Tibial nerve (tissue), 4 donors: ENCODE results near the gene MARS1. TPM values are rescaled to one million over a fixed set of nuclear protein-coding genes. Genes with fewer than 3 reads are reported as not detected.
"Not testable (repeated sequence)": the region's sequence is repeated elsewhere in the genome, so short reads cannot be mapped to it uniquely, and the experiment has no call there.

Experiments
- DNase-seq, 2 donors: peaks; one replicate each; pipeline ENCODE4 v3.0.0-alpha.2; 2019; ENCODE audit warnings: low spot score in 2 of 2
- H3K27ac ChIP-seq, 4 donors: fragments of 200-600 bp; sonication (generic) in 3 of 4; one replicate each; pipeline ENCODE4 v1.5.1; 2017 to 2019; ENCODE audit warnings: mild to moderate bottlenecking in 1 of 4
- H3K27me3 ChIP-seq, 2 donors: fragments of 200-600 bp; sonication (generic) in 1 of 2; one replicate each; pipeline versions ENCODE4 v1.5.1 to v1.6.0; 2017 to 2019
- H3K36me3 ChIP-seq, 3 donors: fragments of 200-600 bp; sonication (generic); one replicate each; pipeline ENCODE4 v1.5.1; 2018 to 2019
- H3K4me1 ChIP-seq, 4 donors: fragments of 200-600 bp; sonication (generic) in 3 of 4; one replicate each; pipeline ENCODE4 v1.5.1; 2017 to 2019
- H3K4me3 ChIP-seq, 4 donors: fragments of 200-600 bp; sonication (generic) in 3 of 4; one replicate each; pipeline ENCODE4 v1.5.1; 2017 to 2019; ENCODE audit warnings: mild to moderate bottlenecking in 1 of 4, moderate library complexity in 1 of 4
- H3K9me3 ChIP-seq, 4 donors: fragments of 200-600 bp; sonication (generic) in 3 of 4; one replicate each; pipeline ENCODE4 v1.5.1; 2017 to 2019
- EP300 ChIP-seq, 2 donors: sonication (generic); formaldehyde crosslinking; IDR thresholded peaks; one replicate each; pipeline ENCODE4 v1.6.1; 2017; ENCODE audit warnings: antibody characterized with exemption in 2 of 2, mild to moderate bottlenecking in 1 of 2
- POLR2A ChIP-seq, 2 donors: fragments of 450-650 bp; IDR thresholded peaks; one replicate each; pipeline ENCODE4 v1.6.1; 2017; ENCODE audit warnings: antibody characterized with exemption in 2 of 2, mild to moderate bottlenecking in 2 of 2, moderate library complexity in 2 of 2
- WGBS, 2 donors: methylation state at CpG; one replicate each; pipeline ENCODE4 v1.1.5; 2018; 5-methylcytosine and 5-hydroxymethylcytosine counted together
- total RNA-seq, 4 donors: library from RNA; depleted of rRNA; stranded (reverse); fragments of >200 nt; gene quantifications; one replicate each; pipeline ENCODE4 v1.1.0, GENCODE V29; 2016
- TF ChIP-seq, protein P1 (sequence below), 5 experiments: fragments of 200-600 bp in 3 of 5; fragments of 450-650 bp in 2 of 5; sonication (generic) in 3 of 5; IDR thresholded peaks; one replicate each; pipeline ENCODE4 v1.5.1; 2016 to 2019; ENCODE audit warnings: antibody characterized with exemption in 5 of 5, mild to moderate bottlenecking in 3 of 5, moderate library complexity in 2 of 5

MARS1 gene
- total RNA-seq, 4 donors from 2014 or later, result 53.5 to 101 (median 74.2) TPM

DNA sequence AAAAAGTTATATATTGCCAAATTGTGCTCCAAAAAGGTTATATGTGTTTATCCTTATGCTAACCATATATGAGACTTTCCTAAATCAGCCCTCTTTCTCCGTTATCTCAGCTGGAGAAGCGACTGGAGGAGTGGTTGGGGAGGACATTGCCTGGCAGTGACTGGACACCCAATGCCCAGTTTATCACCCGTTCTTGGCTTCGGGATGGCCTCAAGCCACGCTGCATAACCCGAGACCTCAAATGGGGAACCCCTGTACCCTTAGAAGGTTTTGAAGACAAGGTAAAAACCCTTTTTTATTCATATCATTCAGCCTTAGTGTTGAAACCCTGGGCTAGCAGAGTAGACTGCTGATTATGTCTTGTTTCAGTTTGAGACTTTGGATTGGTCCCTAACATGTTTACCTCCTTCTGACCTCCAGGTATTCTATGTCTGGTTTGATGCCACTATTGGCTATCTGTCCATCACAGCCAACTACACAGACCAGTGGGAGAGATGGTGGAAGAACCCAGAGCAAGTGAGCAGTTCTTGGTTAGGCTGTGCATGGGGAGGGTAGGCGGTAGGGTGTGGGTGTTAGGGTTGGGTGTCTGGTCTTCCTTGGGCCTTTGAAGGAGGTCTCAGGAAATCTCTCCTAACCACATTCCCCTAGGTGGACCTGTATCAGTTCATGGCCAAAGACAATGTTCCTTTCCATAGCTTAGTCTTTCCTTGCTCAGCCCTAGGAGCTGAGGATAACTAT, 23.9 kb downstream of the MARS1 start:
- Histone ChIP-seq H3K27me3 (no peaks in the 10 kb centered on the region), H3K27ac (no peak overlapping the region), H3K9me3 (no peaks in the 10 kb centered on the region), H3K4me3 (no peak overlapping the region), H3K4me1 (peaks cover 0 to 5% (median 0%) of the 10 kb centered on the region in 4 donors), H3K36me3 (peaks cover 5 to 93% (median 38%) of the 10 kb centered on the region in 3 donors)
- no peak for TF ChIP-seq EP300 (IDR thresholded peaks at IDR 0.05)
- TF ChIP-seq, protein P1, sequence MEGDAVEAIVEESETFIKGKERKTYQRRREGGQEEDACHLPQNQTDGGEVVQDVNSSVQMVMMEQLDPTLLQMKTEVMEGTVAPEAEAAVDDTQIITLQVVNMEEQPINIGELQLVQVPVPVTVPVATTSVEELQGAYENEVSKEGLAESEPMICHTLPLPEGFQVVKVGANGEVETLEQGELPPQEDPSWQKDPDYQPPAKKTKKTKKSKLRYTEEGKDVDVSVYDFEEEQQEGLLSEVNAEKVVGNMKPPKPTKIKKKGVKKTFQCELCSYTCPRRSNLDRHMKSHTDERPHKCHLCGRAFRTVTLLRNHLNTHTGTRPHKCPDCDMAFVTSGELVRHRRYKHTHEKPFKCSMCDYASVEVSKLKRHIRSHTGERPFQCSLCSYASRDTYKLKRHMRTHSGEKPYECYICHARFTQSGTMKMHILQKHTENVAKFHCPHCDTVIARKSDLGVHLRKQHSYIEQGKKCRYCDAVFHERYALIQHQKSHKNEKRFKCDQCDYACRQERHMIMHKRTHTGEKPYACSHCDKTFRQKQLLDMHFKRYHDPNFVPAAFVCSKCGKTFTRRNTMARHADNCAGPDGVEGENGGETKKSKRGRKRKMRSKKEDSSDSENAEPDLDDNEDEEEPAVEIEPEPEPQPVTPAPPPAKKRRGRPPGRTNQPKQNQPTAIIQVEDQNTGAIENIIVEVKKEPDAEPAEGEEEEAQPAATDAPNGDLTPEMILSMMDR (IDR thresholded peaks at IDR 0.05), result no peak
- TF ChIP-seq POLR2A (IDR thresholded peaks at IDR 0.05), result no peak
- 90 to 95% methylated on average over 7 of the region's 7 CpGs for WGBS, 2 donors
- no peak for DNase-seq

DNA sequence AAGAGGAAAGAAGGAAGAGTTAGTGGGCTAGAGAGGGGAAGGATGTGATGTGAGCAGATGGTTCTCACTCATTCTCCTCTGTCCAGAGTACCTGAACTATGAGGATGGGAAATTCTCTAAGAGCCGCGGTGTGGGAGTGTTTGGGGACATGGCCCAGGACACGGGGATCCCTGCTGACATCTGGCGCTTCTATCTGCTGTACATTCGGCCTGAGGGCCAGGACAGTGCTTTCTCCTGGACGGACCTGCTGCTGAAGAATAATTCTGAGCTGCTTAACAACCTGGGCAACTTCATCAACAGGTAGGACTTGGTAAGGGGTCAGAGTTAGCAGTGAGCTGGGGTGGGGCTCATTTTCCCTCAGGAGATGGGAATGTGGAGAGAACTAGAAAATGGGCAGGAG, 24.8 kb downstream of the MARS1 start:
- Histone ChIP-seq H3K4me3 (no peak overlapping the region), H3K36me3 (peaks cover 5 to 96% (median 45%) of the 10 kb centered on the region in 3 donors), H3K27me3 (no peaks in the 10 kb centered on the region), H3K9me3 (no peaks in the 10 kb centered on the region), H3K4me1 (peaks cover 0 to 14% (median 2%) of the 10 kb centered on the region in 4 donors), H3K27ac (no peak overlapping the region)
- DNase-seq, result no peak
- TF ChIP-seq, protein P1 (IDR thresholded peaks at IDR 0.05), result no peak
- TF ChIP-seq POLR2A (IDR thresholded peaks at IDR 0.05) (no peak), EP300 (IDR thresholded peaks at IDR 0.05) (no peak)
- WGBS, 2 donors, result 91 to 93% methylated on average over 6 of the region's 6 CpGs

DNA sequence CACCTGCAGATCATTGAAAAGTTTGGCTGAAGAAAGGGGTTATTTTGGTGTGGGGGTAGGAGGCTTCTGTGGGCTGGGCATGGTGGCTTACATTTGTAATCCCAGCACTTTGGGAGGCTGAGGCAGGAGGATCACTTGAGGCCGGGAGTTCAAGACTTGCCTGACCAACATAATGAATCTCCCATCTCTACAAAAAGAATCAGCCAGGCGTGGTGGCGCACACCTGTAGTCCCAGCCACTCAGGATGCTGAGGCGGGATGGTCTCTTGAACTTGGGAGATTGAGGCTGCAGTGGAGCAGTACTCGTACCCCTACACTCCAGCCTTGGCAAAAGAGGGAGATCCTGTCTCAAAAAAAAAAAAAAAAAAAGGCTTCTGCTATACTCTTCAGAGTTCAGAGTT, 25.4 kb downstream of the MARS1 start:
- whole genome bisulfite sequencing, 2 donors, result 96 to 97% methylated on average over 5 of the region's 5 CpGs
- Histone ChIP-seq H3K4me1 (peaks cover 0 to 20% (median 8%) of the 10 kb centered on the region in 4 donors), H3K36me3 (peaks cover 5 to 92% (median 45%) of the 10 kb centered on the region in 3 donors), H3K27ac (no peak overlapping the region), H3K9me3 (no peaks in the 10 kb centered on the region), H3K4me3 (no peak overlapping the region), H3K27me3 (no peaks in the 10 kb centered on the region)
- DNase-seq, result no peak
- TF ChIP-seq, protein P1 (IDR thresholded peaks at IDR 0.05), result no peak

DNA sequence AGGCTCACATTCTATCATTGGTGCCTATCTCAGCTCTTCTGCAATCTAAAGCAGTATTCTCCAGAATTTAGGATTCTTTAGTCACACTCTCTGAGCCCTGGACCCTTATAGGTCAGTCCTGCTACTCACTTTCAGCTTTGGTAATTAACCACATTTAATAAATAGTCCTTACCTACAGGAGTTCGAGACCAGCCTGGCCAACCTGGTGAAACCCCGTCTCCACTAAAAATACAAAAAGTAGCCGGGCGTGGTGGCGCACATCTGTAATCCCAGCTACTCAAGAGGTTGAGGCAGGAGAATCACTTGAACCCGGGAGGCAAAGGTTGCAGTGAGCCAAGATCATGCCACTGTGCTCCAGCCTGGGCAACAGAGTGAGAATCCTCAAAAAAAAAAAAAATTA, 25.8 kb downstream of the MARS1 start:
- not testable (repeated sequence) for H3K27ac ChIP-seq, DNase-seq, H3K27me3 ChIP-seq, H3K4me3 ChIP-seq, H3K9me3 ChIP-seq
- H3K4me1 ChIP-seq, result peaks cover 0 to 25% (median 12%) of the 10 kb centered on the region in 4 donors
- WGBS, 2 donors, result 91 to 98% methylated on average over 6 of the region's 6 CpGs
- H3K36me3 ChIP-seq, result peaks cover 5 to 88% (median 45%) of the 10 kb centered on the region in 3 donors

DNA sequence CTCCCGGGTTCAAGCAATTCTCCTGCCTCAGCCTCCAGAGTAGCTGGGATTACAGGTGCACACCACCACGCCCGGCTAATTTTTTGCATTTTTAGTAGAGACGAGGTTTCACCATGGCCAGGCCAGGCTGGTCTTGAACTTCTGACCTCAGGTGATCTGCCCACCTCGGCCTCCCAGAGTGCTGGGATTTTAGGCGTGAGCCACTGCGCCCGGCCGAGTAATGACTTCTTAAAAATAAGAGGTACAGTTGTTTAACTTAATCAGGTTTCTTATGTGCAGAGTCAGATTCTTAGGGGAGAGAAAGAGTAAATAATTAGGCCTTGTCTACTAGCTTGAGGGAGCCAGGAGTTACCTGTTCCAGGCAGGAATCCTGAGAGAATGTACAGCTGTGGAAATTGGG, 26.4 kb downstream of the MARS1 start:
- WGBS, 2 donors, result 90 to 92% methylated on average over 9 of the region's 9 CpGs
- DNase-seq, H3K27me3 ChIP-seq, H3K27ac ChIP-seq, H3K4me3 ChIP-seq, H3K9me3 ChIP-seq: not testable (repeated sequence)
- Histone ChIP-seq H3K4me1 (peaks cover 0 to 30% (median 18%) of the 10 kb centered on the region in 4 donors), H3K36me3 (peaks cover 5 to 83% (median 45%) of the 10 kb centered on the region in 3 donors)

DNA sequence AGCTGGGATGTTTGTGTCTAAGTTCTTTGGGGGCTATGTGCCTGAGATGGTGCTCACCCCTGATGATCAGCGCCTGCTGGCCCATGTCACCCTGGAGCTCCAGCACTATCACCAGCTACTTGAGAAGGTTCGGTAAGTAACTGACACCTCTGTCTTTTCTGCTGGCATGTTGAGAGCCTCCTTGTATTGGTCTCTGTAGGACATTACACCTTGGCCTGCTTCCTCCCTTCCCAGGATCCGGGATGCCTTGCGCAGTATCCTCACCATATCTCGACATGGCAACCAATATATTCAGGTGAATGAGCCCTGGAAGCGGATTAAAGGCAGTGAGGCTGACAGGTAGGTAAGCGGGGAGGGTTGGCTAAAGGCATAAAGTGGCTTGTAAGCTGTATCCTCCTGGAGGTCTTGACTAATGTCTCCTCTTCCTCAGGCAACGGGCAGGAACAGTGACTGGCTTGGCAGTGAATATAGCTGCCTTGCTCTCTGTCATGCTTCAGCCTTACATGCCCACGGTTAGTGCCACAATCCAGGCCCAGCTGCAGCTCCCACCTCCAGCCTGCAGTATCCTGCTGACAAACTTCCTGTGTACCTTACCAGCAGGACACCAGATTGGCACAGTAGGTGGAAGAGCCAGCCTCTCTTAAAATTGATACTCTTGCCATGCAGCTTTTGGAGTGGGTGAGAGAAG, 27.0 kb downstream of the MARS1 start:
- H3K27me3 ChIP-seq, result no peaks in the 10 kb centered on the region
- H3K4me1 ChIP-seq, result peaks cover 0 to 34% (median 23%) of the 10 kb centered on the region in 4 donors
- no peak for TF ChIP-seq POLR2A (IDR thresholded peaks at IDR 0.05)
- TF ChIP-seq, protein P1 (IDR thresholded peaks at IDR 0.05), result no peak
- no peak for DNase-seq
- no peaks in the 10 kb centered on the region for H3K9me3 ChIP-seq
- no peak overlapping the region for H3K27ac ChIP-seq
- peaks cover 5 to 76% (median 45%) of the 10 kb centered on the region in 3 donors for H3K36me3 ChIP-seq
- no peak overlapping the region for H3K4me3 ChIP-seq
- 87 to 90% methylated on average over 9 of the region's 9 CpGs for WGBS, 2 donors
